H9 (cell line): ENCODE results near the gene KCNMA1. TPM values are rescaled to one million over a fixed set of nuclear protein-coding genes. Genes with fewer than 3 reads are reported as not detected.

Source experiments
- DNase-seq: peaks from one replicate; pipeline ENCODE4 v3.0.0-alpha.2; 2017
- H2AFZ ChIP-seq: one replicate; pipeline ENCODE4 v1.6.1; 2013; ENCODE audit warnings: mild to moderate bottlenecking, low read length, control low read depth, moderate library complexity
- H2AK5ac ChIP-seq: 2 replicates; pipeline ENCODE4 v1.6.1; 2013; ENCODE audit warnings: low read length, control low read depth, mixed read lengths; ENCODE audit not compliant: insufficient read length
- H2BK120ac ChIP-seq: one replicate; pipeline ENCODE4 v1.6.1; 2013; ENCODE audit warnings: low read depth, mild to moderate bottlenecking, low read length, control low read depth, inconsistent platforms; ENCODE audit not compliant: poor library complexity, severe bottlenecking
- H2BK12ac ChIP-seq: 2 replicates; pipeline ENCODE4 v1.6.1; 2013; ENCODE audit warnings: low read length, control low read depth, mixed read lengths, low read depth; ENCODE audit not compliant: insufficient read length
- H2BK15ac ChIP-seq: 2 replicates; pipeline ENCODE4 v1.6.1; 2013; ENCODE audit warnings: low read depth, low read length, control low read depth
- H2BK20ac ChIP-seq: one replicate; pipeline ENCODE4 v1.6.1; 2013; ENCODE audit warnings: low read depth, mild to moderate bottlenecking, low read length, control low read depth, inconsistent platforms; ENCODE audit not compliant: poor library complexity, severe bottlenecking
- H2BK5ac ChIP-seq: 2 replicates; pipeline ENCODE4 v1.6.1; 2013; ENCODE audit warnings: low read length, control low read depth, mixed read lengths; ENCODE audit not compliant: insufficient read length
- H3K14ac ChIP-seq: 2 replicates; pipeline ENCODE4 v1.6.1; 2013; ENCODE audit warnings: low read length, control low read depth; ENCODE audit not compliant: insufficient read depth
- H3K18ac ChIP-seq: 2 replicates; pipeline ENCODE4 v1.6.1; 2013; ENCODE audit warnings: low read depth, mild to moderate bottlenecking, mixed read lengths, low read length, control low read depth; ENCODE audit not compliant: insufficient read length
- H3K23ac ChIP-seq: 2 replicates; pipeline ENCODE4 v1.6.1; 2013; ENCODE audit warnings: low read length, control low read depth, mixed read lengths, low read depth; ENCODE audit not compliant: insufficient read length
- H3K23me2 ChIP-seq: 2 replicates; pipeline ENCODE4 v1.6.1; 2013; ENCODE audit warnings: low read depth, mild to moderate bottlenecking, mixed read lengths, low read length, control low read depth; ENCODE audit not compliant: insufficient read length, poor library complexity, severe bottlenecking
- H3K27ac ChIP-seq: 2 replicates; pipeline ENCODE4 v1.5.1; 2013; ENCODE audit warnings: low read length, control low read depth, mixed read lengths, low read depth; ENCODE audit not compliant: insufficient read length
- H3K27me3 ChIP-seq: 2 replicates; pipeline ENCODE4 v1.6.1; 2013; ENCODE audit warnings: low read length, control low read depth, inconsistent platforms; ENCODE audit not compliant: insufficient read depth
- H3K4ac ChIP-seq: 2 replicates; pipeline ENCODE4 v1.6.1; 2013; ENCODE audit warnings: low read depth, mild to moderate bottlenecking, control low read depth, inconsistent platforms, low read length, moderate library complexity
- H3K4me1 ChIP-seq: 2 replicates; pipeline ENCODE4 v1.6.1; 2013; ENCODE audit warnings: low read length, control low read depth, inconsistent platforms; ENCODE audit not compliant: insufficient read depth
- H3K4me2 ChIP-seq: 2 replicates; pipeline ENCODE4 v1.6.1; 2013; ENCODE audit warnings: low read length, control low read depth, mixed read lengths; ENCODE audit not compliant: insufficient read length, insufficient read depth
- H3K56ac ChIP-seq: 2 replicates; pipeline ENCODE4 v1.6.1; 2013; ENCODE audit warnings: low read depth, mild to moderate bottlenecking, mixed read lengths, low read length, control low read depth; ENCODE audit not compliant: insufficient read length
- H3K79me1 ChIP-seq: 2 replicates; pipeline ENCODE4 v1.6.1; 2013; ENCODE audit warnings: low read depth, mild to moderate bottlenecking, moderate library complexity, low read length, control low read depth, inconsistent platforms; ENCODE audit not compliant: insufficient read depth, poor library complexity, severe bottlenecking
- H3K79me2 ChIP-seq: 2 replicates; pipeline ENCODE4 v1.6.1; 2013; ENCODE audit warnings: low read length, control low read depth, inconsistent platforms; ENCODE audit not compliant: insufficient read depth
- H3K9ac ChIP-seq: 2 replicates; pipeline ENCODE4 v1.6.1; 2013; ENCODE audit warnings: low read length, control low read depth, mixed read lengths; ENCODE audit not compliant: insufficient read length; ENCODE audit errors: extremely low read depth
- H3K9me3 ChIP-seq: one replicate; pipeline ENCODE4 v1.6.1; 2013; ENCODE audit warnings: low read depth, low read length, inconsistent platforms; ENCODE audit not compliant: control insufficient read depth
- H3T11ph ChIP-seq: one replicate; pipeline ENCODE4 v1.6.1; 2013; ENCODE audit warnings: mild to moderate bottlenecking, low read length, control low read depth, inconsistent platforms
- H4K20me1 ChIP-seq: one replicate; pipeline ENCODE4 v1.6.1; 2013; ENCODE audit not compliant: control insufficient read depth, insufficient read length, insufficient read depth
- H4K5ac ChIP-seq: 2 replicates; pipeline ENCODE4 v1.6.1; 2013; ENCODE audit warnings: low read depth, mild to moderate bottlenecking, mixed read lengths, low read length, control low read depth; ENCODE audit not compliant: insufficient read length
- H4K8ac ChIP-seq: replicated peaks from 2 replicates; pipeline ENCODE4 v1.6.1; 2013; ENCODE audit warnings: low read length, control low read depth, mixed read lengths, low read depth; ENCODE audit not compliant: insufficient read length
- H4K91ac ChIP-seq: 2 replicates; pipeline ENCODE4 v1.6.1; 2013; ENCODE audit warnings: low read depth, mild to moderate bottlenecking, moderate library complexity, mixed read lengths, low read length, control low read depth; ENCODE audit not compliant: insufficient read length
- H3K27ac Mint-ChIP-seq, 3 experiments: 2 replicates in 2 of 3; 3 replicates in 1 of 3; pipeline ENCODE4 v1.8.0; 2020 to 2021; ENCODE audit warnings: mixed read lengths in 3 of 3, mild to moderate bottlenecking in 1 of 3, moderate library complexity in 1 of 3
- H3K27me3 Mint-ChIP-seq: 2 replicates; pipeline ENCODE4 v1.8.0; 2021; ENCODE audit warnings: low read depth, mild to moderate bottlenecking, moderate library complexity, mixed read lengths
- H3K36me3 Mint-ChIP-seq, 3 experiments: 2 replicates in 2 of 3; 3 replicates in 1 of 3; pipeline ENCODE4 v1.8.0; 2020 to 2021; ENCODE audit warnings: low read depth in 3 of 3, mixed read lengths in 3 of 3; ENCODE audit not compliant: insufficient read depth in 1 of 3
- H3K4me1 Mint-ChIP-seq, 2 experiments: 2 replicates each; pipeline ENCODE4 v1.8.0; 2020; ENCODE audit warnings: mixed read lengths in 2 of 2
- H3K4me3 Mint-ChIP-seq, 2 experiments: 2 replicates in 1 of 2; 3 replicates in 1 of 2; pipeline ENCODE4 v1.8.0; 2020 to 2021; ENCODE audit warnings: mild to moderate bottlenecking in 2 of 2, mixed read lengths in 2 of 2, moderate library complexity in 1 of 2
- H3K9me3 Mint-ChIP-seq, 2 experiments: 2 replicates in 1 of 2; 3 replicates in 1 of 2; pipeline ENCODE4 v1.8.0; 2020; ENCODE audit warnings: mild to moderate bottlenecking in 2 of 2, mixed read lengths in 2 of 2, moderate library complexity in 1 of 2
- WGBS: extraction: QIAGEN DNeasy Blood & Tissue Kit; methylation state at CpG from one replicate; pipeline ENCODE4 v1.1.7; 2013; ENCODE audit warnings: missing lambda C conversion rate, low lambda C conversion rate, mixed read lengths; ENCODE audit not compliant: insufficient read length; ENCODE audit errors: extremely low coverage; 5-methylcytosine and 5-hydroxymethylcytosine counted together
- total RNA-seq: library from RNA; stranded (reverse); gene quantifications from 2 replicates; pipeline ENCODE4 v1.2.1, GENCODE V29; 2021
- TF ChIP-seq, protein P1 (sequence below): fragments of 200-600 bp; sonication (generic); conservative IDR thresholded peaks from 3 replicates; pipeline ENCODE4 v1.8.0; 2021; ENCODE audit warnings: antibody characterized with exemption, mild to moderate bottlenecking

KCNMA1 gene
- total RNA-seq, 1 experiment from 2014 or later = 2.0 TPM

DNA sequence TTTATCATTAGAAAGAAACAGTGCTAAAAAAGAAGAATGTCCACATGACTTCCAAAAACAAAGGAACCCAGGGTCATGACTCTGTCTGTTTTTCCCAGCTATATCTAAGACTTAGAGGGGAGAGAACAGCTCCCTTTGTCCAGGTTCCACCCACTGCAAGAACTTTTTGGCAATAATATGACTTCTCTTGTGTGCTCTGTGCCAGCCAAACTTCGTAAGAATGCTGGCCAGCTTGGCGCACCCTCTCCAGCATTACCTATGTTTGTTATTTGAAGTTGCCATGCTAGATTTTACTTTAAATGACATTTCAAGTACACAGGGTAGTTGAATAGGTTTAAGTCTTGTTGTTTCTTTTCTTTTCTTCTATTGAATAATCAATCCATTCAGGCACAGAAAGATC, 371.4 kb downstream of the KCNMA1 start:
- no peaks in the 10 kb centered on the region for H3K9me3 Mint-ChIP-seq
- Histone ChIP-seq H2BK12ac (no peak overlapping the region), H3K23me2 (no peaks in the 10 kb centered on the region), H4K8ac (no peak overlapping the region), H3K9me3 (no peaks in the 10 kb centered on the region), H3K79me1 (no peaks in the 10 kb centered on the region), H3K4me2 (no peak overlapping the region), H3K23ac (no peak overlapping the region), H3K4me1 (no peaks in the 10 kb centered on the region), H4K5ac (no peak overlapping the region), H3T11ph (no peak overlapping the region), H3K18ac (no peak overlapping the region), H3K79me2 (no peaks in the 10 kb centered on the region), H3K9ac (no peak overlapping the region), H3K14ac (no peak overlapping the region), H3K4ac (no peak overlapping the region), H2BK20ac (no peak overlapping the region), H2BK120ac (no peak overlapping the region), H2BK5ac (no peak overlapping the region), H3K56ac (no peak overlapping the region), H2AK5ac (no peak overlapping the region), H2AFZ (no peak overlapping the region), H3K27me3 (no peaks in the 10 kb centered on the region), H3K27ac (no peak overlapping the region), H4K91ac (no peak overlapping the region), H4K20me1 (no peaks in the 10 kb centered on the region), H2BK15ac (no peak overlapping the region)
- no peak overlapping the region for H3K4me3 Mint-ChIP-seq
- H3K36me3 Mint-ChIP-seq = no peaks in the 10 kb centered on the region
- no peak for DNase-seq
- no peak overlapping the region for H3K27ac Mint-ChIP-seq
- WGBS = no CpG with 5 or more reads among the region's 2 CpGs
- TF ChIP-seq, protein P1, sequence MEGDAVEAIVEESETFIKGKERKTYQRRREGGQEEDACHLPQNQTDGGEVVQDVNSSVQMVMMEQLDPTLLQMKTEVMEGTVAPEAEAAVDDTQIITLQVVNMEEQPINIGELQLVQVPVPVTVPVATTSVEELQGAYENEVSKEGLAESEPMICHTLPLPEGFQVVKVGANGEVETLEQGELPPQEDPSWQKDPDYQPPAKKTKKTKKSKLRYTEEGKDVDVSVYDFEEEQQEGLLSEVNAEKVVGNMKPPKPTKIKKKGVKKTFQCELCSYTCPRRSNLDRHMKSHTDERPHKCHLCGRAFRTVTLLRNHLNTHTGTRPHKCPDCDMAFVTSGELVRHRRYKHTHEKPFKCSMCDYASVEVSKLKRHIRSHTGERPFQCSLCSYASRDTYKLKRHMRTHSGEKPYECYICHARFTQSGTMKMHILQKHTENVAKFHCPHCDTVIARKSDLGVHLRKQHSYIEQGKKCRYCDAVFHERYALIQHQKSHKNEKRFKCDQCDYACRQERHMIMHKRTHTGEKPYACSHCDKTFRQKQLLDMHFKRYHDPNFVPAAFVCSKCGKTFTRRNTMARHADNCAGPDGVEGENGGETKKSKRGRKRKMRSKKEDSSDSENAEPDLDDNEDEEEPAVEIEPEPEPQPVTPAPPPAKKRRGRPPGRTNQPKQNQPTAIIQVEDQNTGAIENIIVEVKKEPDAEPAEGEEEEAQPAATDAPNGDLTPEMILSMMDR = no peak
- peaks cover 3% of the 10 kb centered on the region for H3K27me3 Mint-ChIP-seq
- no peaks in the 10 kb centered on the region for H3K4me1 Mint-ChIP-seq
